Femur (tissue), 1 donor: Measurements from ENCODE around the gene DNAAF1.
"Not testable (repeated sequence)": the region's sequence is repeated elsewhere in the genome, so short reads cannot be mapped to it uniquely, and the experiment has no call there.

Experiments
- DNase-seq: peaks from one replicate; pipeline ENCODE4 v3.0.0-alpha.2; 2017

The DNAAF1 gene

GRCh38 chr16:84144859-84145639 is at the start of gene DNAAF1, which contains the start of gene HSDL1:
Gene DNAAF1, plus strand, starts transcription at chr16:84145308. Its CDS starts 133 bp downstream, at chr16:84145441.
Gene HSDL1, minus strand, starts transcription at chr16:84145177. Its CDS starts 13,856 bp downstream, at chr16:84131321.
- DNase-seq, result peak; percentile 94

DNA sequence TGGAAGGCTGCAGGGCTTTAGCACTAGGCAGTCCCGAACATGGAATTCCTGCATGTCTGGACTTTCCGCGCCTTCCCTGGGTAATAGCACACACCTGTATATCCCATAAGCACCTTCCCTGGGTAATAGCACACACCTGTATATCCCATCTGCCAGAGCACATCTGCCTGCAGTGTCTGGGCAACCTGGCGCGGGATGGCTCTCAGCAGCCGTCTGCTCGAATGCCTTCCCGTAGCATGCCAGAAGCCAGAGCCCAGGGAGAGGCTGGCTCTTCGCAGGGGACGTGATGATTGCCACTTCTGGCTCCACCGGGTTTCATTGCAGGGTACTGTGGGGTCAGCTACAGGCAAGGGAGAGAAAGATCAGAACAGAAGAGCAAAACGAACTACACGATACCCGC is 49.6 kb upstream of the DNAAF1 start:
- no peak for DNase-seq

- DNase-seq, result no peak
Observed at GRCh38 chr16:84096447-84097005, 48.6 kb upstream of the DNAAF1 start.

DNA sequence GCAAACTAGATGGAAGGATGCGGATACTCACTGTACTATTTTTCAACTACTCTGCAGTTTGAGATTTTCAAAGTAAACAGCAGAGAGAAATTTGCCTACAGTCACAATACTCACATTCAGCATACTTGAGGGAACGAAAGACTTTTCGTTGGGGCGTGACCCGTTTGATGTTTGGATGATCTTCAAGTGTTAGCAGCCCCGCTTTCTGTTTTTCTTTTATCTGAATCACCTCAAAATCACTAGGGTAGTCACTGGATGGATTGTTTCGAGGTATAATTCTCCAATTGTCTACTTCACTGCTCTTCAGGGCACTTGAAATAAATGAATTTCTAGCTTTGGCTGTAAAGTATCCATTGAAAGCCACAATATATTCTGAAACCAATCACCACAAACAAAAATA is 46.2 kb upstream of the DNAAF1 start:
- DNase-seq, result no peak

- no peak for DNase-seq
Observed at GRCh38 chr16:84103678-84104077, 41.4 kb upstream of the DNAAF1 start.

- no peak for DNase-seq
Observed at GRCh38 chr16:84104231-84104630, 40.9 kb upstream of the DNAAF1 start.

- DNase-seq, result no peak
Observed at GRCh38 chr16:84105301-84105815, 39.8 kb upstream of the DNAAF1 start.

GRCh38 chr16:84105948-84106740 is 39.0 kb upstream of the DNAAF1 start:
- no peak for DNase-seq

GRCh38 chr16:84107921-84108320 is 37.2 kb upstream of the DNAAF1 start:
- DNase-seq, result no peak

GRCh38 chr16:84109598-84110335 is 35.3 kb upstream of the DNAAF1 start:
- DNase-seq, result no peak

DNA sequence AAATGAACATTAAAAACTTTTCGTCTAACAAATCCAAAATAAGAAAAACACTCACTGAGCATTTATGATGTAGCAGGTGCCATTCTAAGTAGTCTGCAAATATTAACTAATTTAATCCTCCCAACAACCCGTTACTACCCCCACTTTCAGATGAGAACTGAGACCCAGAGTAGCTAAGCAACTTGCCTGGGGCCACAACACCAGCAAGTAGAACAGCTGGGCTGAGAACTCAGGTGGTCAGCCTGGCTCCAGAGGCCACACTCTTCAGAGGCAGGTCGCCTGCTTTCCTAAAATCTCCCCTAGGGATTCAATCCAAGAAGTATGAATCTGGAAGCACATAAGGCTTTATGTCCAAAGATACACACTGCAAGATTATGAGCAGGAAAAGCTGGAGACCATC is 34.6 kb upstream of the DNAAF1 start:
- no peak for DNase-seq

DNA sequence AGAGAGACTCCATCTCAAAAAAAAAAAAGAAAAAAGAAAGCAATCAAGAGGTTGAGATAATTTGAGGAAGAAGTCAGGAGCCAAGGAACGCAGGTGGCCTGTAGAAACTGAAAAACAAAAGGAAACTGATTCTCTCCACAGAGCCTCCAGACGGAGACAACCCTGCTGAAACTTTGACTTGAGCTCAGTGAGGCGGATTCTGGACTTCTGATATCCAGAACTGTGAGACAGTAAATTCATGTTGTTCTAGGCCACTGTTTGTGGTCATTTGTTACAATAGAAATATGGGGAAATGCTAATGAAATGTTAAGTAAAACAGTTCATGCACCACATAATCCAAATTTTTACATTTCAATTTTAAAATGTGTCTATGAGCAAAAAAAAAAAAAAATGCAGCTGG is 33.6 kb upstream of the DNAAF1 start:
- no peak for DNase-seq

DNA sequence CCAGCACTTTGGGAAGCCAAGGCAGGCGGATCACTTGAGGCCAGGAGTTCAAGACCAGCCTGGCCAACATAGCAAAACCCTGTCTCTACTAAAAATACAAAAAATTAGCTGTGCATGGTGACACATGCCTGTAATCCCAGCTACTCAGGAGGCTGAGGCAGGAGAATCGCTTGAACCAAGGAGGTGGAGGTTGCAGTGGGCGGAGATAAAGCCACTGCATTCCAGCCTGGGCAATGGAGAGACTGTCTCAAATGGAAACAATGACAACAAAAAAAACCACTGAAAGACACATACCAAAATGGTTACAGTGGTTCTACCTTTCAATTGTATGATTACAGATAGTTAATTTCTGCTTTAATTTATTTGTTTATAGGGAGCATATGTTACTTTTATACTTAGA is 33.2 kb upstream of the DNAAF1 start:
- not testable (repeated sequence) for DNase-seq

DNA sequence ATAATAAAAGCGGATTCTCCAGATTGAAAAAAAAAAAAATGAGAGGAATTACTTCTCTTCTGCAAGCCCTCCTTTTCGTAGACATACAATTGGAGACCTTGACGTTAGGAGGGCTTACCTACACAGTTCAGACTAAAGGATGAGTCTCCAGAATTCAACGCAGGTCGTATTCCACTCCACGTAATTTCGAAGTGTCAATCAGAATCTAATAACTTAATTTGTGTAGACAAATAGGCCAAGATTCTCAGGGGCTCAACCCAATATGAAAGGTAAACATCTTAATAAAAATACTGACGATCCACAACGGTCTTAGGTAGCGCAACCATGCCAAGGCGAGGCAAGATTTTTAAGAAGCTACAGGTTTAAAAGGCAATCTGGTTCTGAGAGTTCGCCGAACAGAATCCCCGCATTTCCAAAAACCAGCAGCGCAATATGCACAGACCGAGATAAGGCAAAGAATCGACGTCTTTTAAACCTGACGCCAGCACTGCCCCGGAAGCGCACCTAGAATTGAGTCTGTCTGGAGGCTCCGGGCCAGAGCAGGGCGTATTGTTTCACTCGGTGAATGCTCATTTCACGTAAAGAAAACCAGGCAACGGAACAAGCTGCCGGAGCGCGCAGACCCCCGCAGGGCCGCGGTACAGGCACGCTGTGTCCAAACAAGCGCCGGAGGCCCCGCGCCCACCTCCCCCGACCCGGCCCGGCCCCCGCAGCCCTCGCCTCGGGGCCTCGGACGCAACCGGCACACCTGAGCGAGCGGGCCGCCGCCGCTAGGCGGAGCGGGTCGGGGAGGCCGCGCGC is 29.0 kb upstream of the DNAAF1 start:
- no peak for DNase-seq

GRCh38 chr16:84116720-84117493 is 28.2 kb upstream of the DNAAF1 start, which contains the start of gene MBTPS1:
Gene MBTPS1, minus strand, starts transcription at chr16:84116942. Its CDS starts 15,159 bp downstream, at chr16:84101783.
- peak; percentile 99 for DNase-seq

DNA sequence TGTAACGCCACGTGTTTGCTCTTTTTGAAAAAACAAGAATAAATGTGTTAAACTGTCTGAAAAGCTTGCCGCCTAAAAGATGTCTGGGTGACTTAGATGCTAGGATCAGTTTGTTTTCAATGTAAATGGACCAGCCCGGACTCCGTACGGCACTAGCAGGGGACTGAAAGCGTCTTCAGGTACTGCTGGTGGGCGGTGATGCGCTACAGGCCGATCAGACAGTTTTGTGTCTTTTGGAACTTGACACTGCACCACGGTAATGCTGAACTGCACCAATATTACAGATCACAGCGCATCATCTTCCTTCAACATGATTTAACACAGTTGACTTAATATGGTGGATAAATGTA is 27.6 kb upstream of the DNAAF1 start:
- DNase-seq, result peak; percentile 37

DNA sequence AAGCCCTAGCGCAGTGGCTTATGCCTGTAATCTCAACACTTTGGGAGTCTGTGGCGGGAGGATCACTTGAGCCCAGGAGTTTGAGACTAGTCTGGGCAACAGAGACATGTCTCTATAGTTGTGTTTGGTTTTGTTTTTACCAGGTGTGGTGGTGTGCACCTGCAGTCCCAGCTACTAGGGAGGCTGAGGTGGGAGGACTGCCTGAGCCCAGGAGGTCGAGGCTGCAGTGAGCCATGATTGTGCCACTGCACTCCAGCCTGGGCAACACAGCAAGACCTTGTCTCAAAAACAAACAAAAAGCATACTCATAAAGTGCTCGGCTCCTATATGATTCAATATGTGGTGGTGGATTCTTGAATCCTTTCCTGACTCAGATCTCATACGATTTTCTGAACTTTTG is 26.8 kb upstream of the DNAAF1 start:
- not testable (repeated sequence) for DNase-seq

DNA sequence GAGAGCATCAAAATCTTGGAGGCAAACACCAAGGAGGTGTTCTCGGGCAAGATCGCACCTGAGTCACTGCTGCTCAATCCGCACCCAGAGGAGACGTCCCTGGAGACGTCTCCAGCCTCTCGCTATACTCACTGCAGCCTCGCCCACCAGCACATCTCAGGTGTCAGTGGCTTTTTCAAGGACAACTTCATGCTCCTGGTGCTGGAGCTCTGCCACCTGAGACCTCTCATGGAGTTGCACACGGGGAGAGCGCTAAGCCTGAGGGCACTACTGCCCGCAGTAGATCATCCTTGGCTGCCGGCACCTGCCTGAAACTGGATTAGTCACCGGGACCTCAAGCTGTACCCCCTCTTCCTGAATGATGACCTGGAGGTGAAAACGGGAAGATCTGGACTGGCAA is 25.7 kb upstream of the DNAAF1 start:
- no peak for DNase-seq

- DNase-seq, result no peak
Observed at GRCh38 chr16:84120023-84120422, 25.1 kb upstream of the DNAAF1 start.

- DNase-seq, result no peak
Observed at GRCh38 chr16:84121007-84121406, 24.1 kb upstream of the DNAAF1 start.
